Coronary artery (tissue), 2 donors: Measurements from ENCODE around the gene CDC42BPB.

Experiments
- DNase-seq: peaks from one replicate; pipeline ENCODE4 v3.0.0-alpha.2; 2017; ENCODE audit warnings: low spot score
- H3K27ac ChIP-seq, 2 donors: fragments of 200-600 bp; sonication (generic); one replicate each; pipeline ENCODE4 v1.5.1; 2016 to 2019
- H3K4me3 ChIP-seq: fragments of 200-600 bp; sonication (generic); 2 replicates; pipeline ENCODE4 v1.5.1; 2016; ENCODE audit warnings: mild to moderate bottlenecking, moderate library complexity
- TF ChIP-seq, protein P1 (sequence below): fragments of 200-600 bp; sonication (generic); IDR thresholded peaks from one replicate; pipeline ENCODE4 v1.5.1; 2019; ENCODE audit warnings: antibody characterized with exemption

The CDC42BPB gene

DNA sequence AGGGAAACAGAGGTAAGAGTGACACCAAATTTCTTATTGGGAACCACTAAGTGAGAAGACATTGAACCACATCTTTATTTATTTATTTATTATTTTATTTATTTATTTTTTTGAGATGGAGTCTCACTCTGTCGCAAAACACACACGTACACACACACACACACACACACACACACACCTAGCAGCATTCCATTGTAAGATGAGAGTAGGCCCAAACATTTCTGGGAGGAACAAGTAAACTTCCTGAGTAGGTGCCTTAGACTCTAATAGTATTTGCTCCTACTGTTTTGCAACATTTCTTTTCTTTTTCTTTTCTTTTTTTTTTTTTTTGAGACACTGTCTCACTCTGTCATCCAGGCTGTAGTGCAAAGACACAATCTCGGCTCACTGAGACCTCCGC is 7.1 kb upstream of the CDC42BPB start:
- Histone ChIP-seq H3K4me3 (no peak overlapping the region), H3K27ac (no peak overlapping the region)
- DNase-seq, result no peak
- TF ChIP-seq, protein P1, sequence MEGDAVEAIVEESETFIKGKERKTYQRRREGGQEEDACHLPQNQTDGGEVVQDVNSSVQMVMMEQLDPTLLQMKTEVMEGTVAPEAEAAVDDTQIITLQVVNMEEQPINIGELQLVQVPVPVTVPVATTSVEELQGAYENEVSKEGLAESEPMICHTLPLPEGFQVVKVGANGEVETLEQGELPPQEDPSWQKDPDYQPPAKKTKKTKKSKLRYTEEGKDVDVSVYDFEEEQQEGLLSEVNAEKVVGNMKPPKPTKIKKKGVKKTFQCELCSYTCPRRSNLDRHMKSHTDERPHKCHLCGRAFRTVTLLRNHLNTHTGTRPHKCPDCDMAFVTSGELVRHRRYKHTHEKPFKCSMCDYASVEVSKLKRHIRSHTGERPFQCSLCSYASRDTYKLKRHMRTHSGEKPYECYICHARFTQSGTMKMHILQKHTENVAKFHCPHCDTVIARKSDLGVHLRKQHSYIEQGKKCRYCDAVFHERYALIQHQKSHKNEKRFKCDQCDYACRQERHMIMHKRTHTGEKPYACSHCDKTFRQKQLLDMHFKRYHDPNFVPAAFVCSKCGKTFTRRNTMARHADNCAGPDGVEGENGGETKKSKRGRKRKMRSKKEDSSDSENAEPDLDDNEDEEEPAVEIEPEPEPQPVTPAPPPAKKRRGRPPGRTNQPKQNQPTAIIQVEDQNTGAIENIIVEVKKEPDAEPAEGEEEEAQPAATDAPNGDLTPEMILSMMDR, result no peak

DNA sequence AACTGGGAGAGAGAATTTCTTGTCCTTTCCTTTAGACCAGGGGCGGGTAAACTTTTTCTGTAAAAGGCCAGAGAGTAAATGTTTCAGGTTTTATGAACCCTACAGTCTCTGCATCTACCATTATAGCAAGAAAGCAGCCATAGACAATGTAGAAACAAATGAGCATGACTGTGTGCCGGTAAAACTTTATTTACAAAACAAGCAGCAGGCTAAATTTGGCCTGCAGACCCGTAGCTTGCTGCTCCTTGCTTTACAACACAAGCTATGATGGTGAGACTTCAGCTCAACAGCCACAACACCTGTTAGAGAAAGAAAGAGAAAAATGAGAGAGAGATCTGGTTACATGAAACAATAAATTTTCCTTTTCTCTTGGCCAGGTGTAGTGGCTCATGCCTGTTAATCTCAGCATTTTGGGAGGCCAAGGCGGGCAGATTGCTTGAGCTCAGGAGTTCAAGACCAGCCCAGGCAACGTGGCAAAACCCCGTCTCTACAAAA is 4.2 kb upstream of the CDC42BPB start:
- Histone ChIP-seq H3K27ac (no peak overlapping the region), H3K4me3 (no peak overlapping the region)
- TF ChIP-seq, protein P1, result no peak
- no peak for DNase-seq

DNA sequence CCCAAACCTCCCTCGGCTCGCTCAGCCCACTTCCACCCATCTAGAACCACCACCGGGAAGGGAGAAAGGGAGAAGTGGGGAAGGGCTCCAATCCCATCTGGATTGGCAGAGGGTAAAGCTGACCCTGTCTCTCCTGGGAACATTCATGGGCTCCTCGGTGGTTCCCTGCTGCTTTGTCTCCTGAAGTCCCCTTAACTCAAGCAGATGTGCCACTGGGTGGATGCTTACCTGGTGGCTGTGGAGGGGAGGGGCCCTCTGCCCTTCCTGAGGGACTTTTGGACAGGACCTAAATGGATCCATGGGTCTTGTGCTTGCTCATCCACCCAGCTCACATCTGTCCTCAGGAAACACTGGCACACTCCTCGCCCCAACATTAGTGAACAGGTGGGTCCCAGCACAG is 2.2 kb upstream of the CDC42BPB start:
- DNase-seq, result no peak
- TF ChIP-seq, protein P1, result no peak
- no peak overlapping the region for H3K4me3 ChIP-seq
- H3K27ac ChIP-seq, result no peak overlapping the region

DNA sequence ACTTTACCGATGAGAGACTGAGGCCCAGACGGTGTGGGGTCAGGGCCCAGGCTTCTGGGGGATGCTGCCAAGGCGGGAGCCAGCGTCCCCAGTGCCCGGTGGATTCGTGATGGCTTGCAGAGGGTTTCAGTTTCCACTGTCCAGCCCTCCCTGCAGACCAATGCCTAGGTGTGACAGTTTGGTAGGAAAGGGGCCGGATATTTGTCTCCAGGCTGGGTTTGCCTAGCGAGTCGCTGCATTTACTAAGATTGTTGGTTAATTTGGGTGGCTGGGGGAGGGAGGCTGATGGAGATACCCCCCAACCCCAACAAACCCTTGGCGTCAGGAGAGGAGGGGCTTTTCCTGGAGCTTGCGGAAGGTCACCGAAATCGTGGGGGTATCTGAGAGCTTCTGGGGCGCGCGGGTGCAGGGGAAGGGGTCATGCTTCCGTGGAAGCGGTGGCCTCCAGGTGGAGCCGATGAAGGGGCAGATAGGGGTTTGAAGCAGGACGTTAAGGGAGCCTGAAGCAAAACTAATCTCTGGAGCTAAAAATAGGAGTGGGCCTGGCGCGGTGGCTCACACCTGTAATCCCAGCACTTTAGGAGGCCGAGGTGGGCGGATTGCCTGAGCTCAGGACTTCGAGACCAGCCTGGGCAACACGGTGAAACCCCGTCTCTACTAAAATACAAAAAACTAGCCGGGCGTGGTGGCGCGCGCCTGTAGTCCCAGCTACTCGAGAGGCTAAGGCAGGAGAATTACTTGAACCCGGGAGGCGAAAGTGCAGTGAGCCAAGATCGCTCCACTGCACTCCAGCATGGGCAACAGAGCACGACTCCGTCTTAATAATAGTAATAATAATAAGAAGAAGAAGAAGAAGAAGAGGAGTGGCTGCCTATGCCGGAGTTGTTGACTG is 1.1 kb upstream of the CDC42BPB start:
- peak overlapping the region; percentile 82 for H3K4me3 ChIP-seq
- no peak for DNase-seq
- TF ChIP-seq, protein P1, result no peak
- peak overlapping the region; percentile 51 to 95 for H3K27ac ChIP-seq

DNA sequence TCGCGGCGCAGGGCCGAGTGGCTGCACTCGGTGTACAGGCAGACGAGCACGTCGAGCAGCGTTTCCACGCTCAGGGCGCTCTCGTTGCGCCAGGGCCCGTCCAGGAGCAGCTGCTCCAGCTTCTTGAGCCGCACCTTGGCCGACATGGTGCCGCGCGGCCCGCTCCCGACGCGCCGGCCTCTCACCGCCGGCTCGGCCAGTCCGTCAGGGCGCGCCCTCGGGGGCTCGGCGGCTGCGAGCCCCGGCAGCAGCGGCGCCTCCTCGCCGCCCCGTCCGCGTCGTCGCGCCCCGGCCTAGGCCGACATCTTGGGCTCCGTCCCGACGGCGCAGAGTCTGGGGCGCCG is 349 bp downstream of the CDC42BPB start:
- TF ChIP-seq, protein P1, result no peak
- H3K4me3 ChIP-seq, result peak overlapping the region; percentile 82
- DNase-seq, result no peak
- H3K27ac ChIP-seq, result peak overlapping the region; percentile 88 to 95

DNA sequence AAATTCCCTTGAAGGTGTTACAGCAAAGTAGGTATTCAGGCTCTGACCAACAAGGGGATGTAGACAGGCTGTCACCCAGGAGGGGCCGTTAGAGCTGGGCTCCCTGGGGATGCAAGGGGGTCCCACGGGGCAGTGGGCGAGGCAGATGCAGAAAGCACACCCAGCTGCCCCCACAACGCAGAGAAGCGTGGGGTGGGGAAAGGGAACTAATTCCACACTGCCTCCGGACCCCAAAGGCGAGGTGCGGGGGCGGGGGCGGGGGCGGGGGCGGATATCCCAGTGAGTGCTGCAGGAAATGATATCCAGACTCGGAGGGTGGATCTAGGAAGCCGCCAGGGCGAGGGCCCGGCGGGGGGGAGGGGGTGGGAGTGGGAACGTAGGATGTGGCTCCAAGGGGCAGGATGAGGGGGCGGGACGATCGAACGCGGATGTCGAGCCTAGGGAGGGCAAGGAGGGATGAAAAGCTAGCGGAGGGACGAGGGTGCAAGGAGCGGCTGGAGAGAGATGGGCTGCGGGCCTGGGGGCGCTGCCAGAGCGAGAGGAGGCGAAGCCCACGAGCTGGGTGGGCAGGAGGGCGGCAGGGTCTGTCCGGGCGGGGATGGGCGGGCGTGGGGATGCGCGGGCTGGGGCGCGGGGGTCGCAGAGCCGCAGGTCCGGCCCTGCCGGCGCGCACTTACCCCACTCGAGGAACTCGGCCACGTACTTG is 874 bp downstream of the CDC42BPB start:
- TF ChIP-seq, protein P1, result no peak
- Histone ChIP-seq H3K27ac (peak overlapping the region; percentile 88 to 95), H3K4me3 (peak overlapping the region; percentile 82)
- DNase-seq, result peak; percentile 88
